GM18526 (cell line): Measurements from ENCODE around the gene BNIP5.

Source experiments
- POLR2A ChIP-seq: IDR thresholded peaks from 3 replicates; pipeline ENCODE4 v1.6.1; 2011; ENCODE audit not compliant: insufficient read length; ENCODE audit errors: extremely low read depth

The BNIP5 gene

DNA sequence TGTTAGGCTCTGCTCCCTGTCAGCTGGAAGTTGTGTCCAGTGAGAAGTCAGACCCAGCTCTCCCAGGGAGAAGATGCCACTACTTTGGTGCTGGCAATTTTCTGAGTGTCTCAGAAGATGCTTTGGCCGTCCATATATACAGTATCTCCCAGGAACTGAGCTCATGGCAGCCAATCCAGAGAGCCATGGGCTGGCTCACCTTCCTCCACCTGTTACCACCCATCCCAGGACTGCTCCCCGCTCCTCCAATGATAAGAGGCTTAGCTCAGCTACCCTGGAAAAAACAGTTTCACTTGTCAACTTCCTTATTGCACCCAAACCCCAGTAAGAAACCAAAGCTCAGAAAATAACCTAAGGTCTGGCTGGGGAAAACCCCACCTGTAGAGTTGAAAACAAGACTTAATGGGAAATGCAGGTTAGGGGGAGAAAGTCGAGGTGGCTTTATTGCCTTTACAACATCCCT lies at the start of gene BNIP5:
Gene BNIP5, minus strand, starts transcription at position 110 of the 463 bp plus-strand sequence. CDS start 6,198 bp downstream, outside the sequence.
- no peak for TF ChIP-seq POLR2A

DNA sequence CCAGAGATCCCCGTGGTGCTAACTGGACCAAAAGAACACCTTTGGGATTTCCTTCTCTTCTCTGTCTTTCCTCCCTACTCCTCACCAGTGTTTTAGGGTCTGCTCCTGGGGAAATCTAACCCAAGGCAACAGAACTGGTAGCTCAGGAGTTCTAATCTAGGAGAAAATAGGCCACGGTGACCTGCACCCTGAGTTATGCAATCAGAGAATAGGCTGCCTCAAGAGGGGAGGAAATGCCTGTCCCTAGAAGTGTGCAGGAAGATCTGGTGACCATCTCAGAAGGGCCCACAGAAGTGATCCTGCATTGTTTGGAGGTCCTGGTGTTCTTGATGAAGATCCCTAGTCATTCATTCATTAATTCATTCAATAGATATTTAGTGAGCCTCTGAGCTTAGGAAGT lies 47.4 kb upstream of the BNIP5 start:
- TF ChIP-seq POLR2A: no peak

DNA sequence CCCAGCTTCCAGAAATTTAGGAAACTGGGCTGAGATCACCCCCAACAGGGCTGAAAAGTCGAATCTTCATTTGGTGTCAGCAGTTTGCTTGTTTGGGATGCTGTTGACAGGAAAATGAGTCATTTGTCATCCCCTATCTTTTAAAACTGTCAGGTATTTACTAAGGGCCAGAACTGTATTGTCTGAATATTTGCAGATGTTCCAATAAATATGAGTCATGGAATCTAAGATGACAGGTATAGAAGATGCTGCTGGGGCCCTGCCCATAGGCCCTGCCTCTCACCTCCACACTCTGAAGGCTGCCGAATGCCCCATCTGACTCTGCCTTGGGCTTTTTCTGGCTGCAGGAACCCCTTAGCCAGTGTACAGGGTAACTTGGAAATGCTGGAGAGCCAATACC lies 46.9 kb upstream of the BNIP5 start:
- TF ChIP-seq POLR2A: no peak

DNA sequence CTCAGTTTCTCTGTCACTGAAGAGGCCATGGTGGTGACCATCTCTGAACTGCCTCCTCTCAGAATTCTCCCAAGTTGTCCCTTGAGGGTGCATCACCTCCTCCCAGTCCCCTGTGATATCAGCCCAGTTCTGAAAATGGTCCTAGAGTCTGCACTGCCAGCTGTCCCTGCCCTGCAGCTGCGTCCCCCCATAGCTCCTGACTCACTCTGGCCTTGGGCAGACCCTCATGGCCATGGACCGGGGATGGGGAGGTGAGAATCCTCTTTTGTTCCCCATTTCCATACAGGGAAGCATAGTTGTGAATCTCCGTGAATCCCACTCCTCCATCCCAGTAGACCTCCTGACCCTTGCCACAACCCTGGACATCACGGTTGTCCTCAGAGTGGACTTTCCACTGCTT lies 46.3 kb upstream of the BNIP5 start:
- no peak for TF ChIP-seq POLR2A

- no peak for TF ChIP-seq POLR2A
These were observed 45.1 kb upstream of the BNIP5 start for GRCh38 chr6:36381502-36382389.

DNA sequence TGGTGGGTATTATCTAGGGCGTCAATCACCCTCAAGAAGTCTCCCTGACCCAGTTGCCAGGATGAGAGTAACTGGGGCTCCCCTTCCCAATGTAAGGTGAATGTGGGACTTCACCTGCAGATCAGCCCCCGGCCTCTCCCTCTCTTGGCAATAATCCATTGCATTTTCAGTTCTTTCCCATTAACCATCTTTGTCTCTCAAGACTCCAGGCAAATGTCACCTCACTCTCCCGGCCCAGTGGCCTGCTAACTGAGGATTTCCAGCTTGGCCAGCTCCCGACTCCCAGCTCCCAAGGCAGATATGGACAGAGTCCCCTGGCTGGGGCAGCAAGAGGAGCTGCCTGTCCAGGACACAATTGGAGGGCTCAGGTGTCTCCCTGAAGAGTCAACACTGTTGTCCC lies 43.5 kb upstream of the BNIP5 start:
- no peak for TF ChIP-seq POLR2A

GRCh38 chr6:36378936-36379335 lies 42.2 kb upstream of the BNIP5 start:
- TF ChIP-seq POLR2A: no peak

- TF ChIP-seq POLR2A: no peak
These were observed 41.7 kb upstream of the BNIP5 start for GRCh38 chr6:36378243-36378920.

DNA sequence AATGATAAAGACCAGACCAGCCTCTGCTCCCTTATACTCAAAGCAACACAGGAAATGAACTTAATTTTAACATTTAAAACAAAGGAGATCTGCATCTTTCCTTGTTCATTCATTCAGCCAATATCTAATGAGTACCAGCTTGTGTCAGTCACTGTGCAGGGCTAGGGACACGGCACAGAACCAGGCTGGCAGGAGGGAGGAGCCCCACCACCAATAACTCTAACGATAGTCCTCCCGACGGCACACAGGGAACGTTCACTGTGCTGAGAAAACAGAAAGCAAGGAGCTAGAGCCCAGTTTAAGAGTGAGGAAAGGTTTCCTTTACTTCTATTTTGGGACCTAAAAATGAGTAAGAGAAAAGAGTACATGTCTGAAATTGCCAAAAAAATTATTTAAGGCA lies 40.9 kb upstream of the BNIP5 start:
- no peak for TF ChIP-seq POLR2A

GRCh38 chr6:36376742-36377141 lies 40.1 kb upstream of the BNIP5 start:
- TF ChIP-seq POLR2A: no peak

- no peak for TF ChIP-seq POLR2A
These were observed 39.5 kb upstream of the BNIP5 start for GRCh38 chr6:36376183-36376582.

GRCh38 chr6:36375644-36376155 lies 39.0 kb upstream of the BNIP5 start:
- TF ChIP-seq POLR2A: no peak

DNA sequence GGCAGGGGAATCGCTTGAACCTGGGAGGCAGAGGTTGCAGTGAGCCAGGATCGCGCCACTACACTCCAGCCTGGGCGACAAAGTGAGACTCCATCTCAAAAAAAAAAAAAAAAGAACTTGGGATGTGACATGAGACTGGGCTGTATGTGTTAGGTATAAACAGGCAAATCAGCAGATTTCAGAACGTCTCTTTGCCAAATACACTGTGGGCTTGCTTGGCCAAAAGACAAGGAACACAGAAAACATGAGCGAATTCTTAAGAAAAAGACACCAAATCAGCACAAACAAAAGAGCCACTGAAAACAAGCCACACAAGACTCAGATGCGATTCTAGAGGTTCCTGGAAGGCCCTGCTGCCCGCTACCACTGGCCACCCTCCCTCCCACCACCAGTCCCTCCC lies 38.3 kb upstream of the BNIP5 start:
- no peak for TF ChIP-seq POLR2A

GRCh38 chr6:36374194-36374593 lies 37.5 kb upstream of the BNIP5 start:
- no peak for TF ChIP-seq POLR2A

DNA sequence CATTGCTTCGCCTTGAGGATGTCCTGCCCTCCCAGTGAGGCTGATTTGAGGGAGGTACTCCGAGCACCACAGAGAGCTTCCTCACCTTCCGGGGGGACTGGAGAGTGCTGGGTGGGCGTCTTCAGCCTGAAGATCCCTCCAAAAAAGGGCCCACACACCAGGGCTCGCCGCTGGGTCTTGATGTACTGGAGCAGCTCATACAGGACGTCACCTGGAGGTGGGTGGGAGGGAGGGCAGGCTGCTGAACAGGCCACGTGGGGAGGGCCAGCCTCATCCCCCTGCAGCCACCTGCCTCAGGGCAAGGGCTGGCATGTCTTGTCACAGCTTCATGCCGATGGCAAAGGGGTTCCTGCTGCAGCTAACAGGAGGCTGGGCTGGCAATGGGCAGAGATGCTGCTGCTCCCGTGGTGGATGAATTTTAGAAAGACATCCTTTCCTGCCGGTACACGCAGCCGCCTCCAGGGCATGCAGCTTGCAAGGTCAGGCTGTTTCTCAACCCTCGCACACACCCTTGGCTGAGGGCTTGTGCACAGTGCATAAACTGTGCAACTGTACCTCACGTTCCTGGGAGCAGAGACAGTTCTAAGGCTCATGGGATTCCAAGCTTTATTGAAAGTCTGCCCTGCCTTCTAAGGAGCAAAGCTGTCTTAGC lies 36.8 kb upstream of the BNIP5 start:
- no peak for TF ChIP-seq POLR2A

GRCh38 chr6:36372088-36372487 lies 35.4 kb upstream of the BNIP5 start:
- no peak for TF ChIP-seq POLR2A
